ENCODE measurements around the gene SEMA7A.
A peak's percentile ranks its signal among the peaks of the same experiment; 100 is the strongest.

The SEMA7A gene

DNA sequence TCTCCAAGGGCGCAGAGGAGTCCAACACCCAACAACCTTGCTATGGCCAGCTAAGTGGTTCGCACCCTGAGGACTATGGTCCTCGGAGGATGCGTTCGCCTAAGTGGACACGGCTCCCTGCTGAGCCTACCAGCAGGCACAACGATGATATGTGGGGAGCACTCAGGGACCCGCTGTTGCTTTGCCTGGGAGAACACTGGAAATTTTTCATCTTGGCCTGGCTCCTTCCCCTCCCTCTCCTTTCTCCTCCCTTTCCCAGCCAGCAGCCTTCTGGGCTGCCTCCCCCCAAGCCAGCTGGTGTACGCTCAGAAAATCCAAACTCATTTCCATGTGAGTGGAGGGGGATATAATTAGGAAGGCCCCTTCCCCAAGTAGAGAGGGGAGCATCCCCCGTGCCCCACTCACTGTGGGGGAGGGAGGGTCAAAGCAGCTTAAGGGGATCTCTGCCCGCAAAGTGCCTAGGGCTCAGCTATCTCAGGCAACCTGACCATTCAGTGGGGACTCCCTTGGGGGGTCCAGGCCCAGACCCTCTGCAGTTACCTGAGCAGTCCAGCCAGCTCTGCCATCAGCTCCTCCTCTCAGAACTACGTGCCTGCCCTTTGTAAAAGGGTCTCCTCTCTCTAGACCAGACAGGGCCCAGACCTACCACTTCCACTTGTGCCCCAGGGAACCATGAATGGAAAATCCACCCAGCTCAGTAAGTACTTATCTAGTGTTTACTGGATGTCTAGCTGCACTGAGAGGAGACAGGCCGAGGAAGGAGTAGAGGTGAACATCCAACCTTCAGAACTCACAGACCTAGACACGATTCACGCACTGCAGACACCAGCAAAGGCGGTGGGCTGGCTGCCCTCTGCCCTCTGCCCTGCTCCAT, 742 bp upstream of the SEMA7A start:
- Histone ChIP-seq H3K4me2 (peak overlapping the region; percentile 85 to 99 (median 93)), H3K36me3 (no peaks in the 10 kb centered on the region), H3K27me3 (peaks cover 15 to 37% (median 31%) of the 10 kb centered on the region in 11 experiments), H3K9ac (peak overlapping the region; percentile 50 to 84 (median 71); a peak in 19 of 22 replicates), H3K4me3 (peak overlapping the region; percentile 12 to 90 (median 76); a peak in 17 of 20 replicates), H3K27ac (peak overlapping the region; percentile 40 to 80 (median 71); a peak in 21 of 22 replicates), H4K20me1 (peaks cover 0 to 38% (median 23%) of the 10 kb centered on the region in 11 experiments; a peak in 15 of 22 replicates), H3K9me3 (replicated peaks in 1 of 11) (no peaks in the 10 kb centered on the region), H3K4me1 (peaks cover 50 to 67% (median 61%) of the 10 kb centered on the region in 10 experiments)
- TF ChIP-seq Cebpa-rat (IDR thresholded peaks at IDR 0.05) = no peak

DNA sequence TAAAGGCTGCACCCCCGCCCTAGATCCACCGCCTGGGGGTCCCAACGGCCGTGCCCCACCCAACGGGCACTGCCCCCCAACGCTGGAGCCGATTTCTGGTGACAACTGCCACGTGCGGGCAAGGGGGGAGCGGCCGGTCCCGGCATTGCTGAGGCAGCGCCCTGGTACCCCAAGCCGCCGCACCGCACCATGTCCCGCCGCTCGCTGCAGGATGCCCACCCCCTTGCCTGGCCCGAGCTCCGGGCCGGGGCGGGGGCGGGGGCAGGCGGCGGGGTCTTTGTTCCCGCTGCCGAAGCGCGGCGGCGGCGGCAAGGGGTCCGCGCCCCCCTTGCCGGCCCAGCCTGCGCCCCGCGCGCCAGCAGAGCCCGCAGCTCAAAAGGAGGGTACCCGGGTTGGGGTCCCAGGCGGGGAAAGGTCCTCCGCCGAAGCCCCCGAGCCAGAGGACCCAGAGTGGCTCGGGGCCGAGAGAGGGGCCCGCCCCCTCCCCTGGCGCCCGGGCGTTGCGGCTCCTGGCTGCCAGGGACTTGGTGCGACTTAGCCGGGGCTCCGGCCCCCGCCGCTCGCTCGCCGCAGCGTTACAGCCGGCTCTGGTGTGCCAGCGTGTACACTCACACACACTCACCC, 678 bp downstream of the SEMA7A start:
- Histone ChIP-seq H3K27ac (peak overlapping the region; percentile 34 to 84 (median 74); a peak in 21 of 22 replicates), H3K27me3 (peaks cover 15 to 37% (median 31%) of the 10 kb centered on the region in 11 experiments), H3K36me3 (no peaks in the 10 kb centered on the region), H3K4me3 (peak overlapping the region; percentile 58 to 90 (median 78)), H3K4me2 (peak overlapping the region; percentile 85 to 99 (median 93)), H3K9me3 (replicated peaks in 1 of 11) (no peaks in the 10 kb centered on the region), H3K9ac (peak overlapping the region; percentile 69 to 85 (median 80)), H3K4me1 (peaks cover 64 to 77% (median 72%) of the 10 kb centered on the region in 10 experiments), H4K20me1 (peaks cover 0 to 52% (median 23%) of the 10 kb centered on the region in 11 experiments; a peak in 15 of 22 replicates)
- no peak for TF ChIP-seq Cebpa-rat (IDR thresholded peaks at IDR 0.05)

DNA sequence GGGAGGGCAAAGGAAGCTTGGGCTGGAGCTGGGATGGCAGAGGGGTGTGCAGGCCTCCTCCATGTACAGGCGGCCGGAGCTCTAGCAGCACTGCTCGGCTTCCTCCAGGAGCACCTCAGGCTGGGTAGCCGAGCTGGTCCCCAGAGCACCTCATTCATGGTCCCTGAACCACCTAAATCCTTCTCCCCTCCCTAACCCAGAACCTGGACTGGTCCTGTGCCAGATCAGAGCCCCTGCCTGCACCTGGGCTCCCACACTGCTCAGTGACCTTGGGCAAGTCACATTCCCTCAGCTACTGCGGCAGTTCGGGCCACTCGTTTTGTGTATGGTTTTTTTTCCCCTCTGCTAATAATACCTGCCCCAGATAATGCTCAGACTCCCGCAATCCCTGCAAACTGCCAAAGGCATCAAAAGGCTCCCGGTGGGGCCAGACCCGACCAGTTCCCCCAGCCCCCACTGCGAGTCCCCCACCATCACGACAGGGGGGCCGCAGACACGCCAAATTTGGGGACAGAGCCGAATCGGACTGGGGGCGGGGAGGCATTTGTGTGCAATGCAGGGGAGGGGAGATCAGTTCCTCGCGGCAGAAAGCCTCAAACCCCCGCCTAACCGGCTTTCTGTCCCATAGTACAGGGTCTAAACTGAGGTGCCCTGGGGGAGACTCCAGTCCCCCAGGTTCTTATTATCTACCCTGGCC, 1.3 kb downstream of the SEMA7A start:
- peaks cover 0 to 56% (median 23%) of the 10 kb centered on the region in 11 experiments; a peak in 15 of 22 replicates for H4K20me1 ChIP-seq
- H3K4me3 ChIP-seq = peak overlapping the region; percentile 58 to 90 (median 78)
- peak overlapping the region; percentile 85 to 99 (median 93) for H3K4me2 ChIP-seq
- H3K9me3 ChIP-seq (replicated peaks in 1 of 11) = no peaks in the 10 kb centered on the region
- peaks cover 15 to 37% (median 31%) of the 10 kb centered on the region in 11 experiments for H3K27me3 ChIP-seq
- H3K36me3 ChIP-seq = no peaks in the 10 kb centered on the region
- H3K27ac ChIP-seq = 0 out of 22 replicates have a peak overlapping the region, but pooled peaks of 1 of the 11 experiments have one; percentile 16
- H3K4me1 ChIP-seq = peaks cover 70 to 84% (median 78%) of the 10 kb centered on the region in 10 experiments
- no peak for TF ChIP-seq Cebpa-rat (IDR thresholded peaks at IDR 0.05)
- H3K9ac ChIP-seq = peak overlapping the region; percentile 69 to 85 (median 80); a peak in 20 of 22 replicates

DNA sequence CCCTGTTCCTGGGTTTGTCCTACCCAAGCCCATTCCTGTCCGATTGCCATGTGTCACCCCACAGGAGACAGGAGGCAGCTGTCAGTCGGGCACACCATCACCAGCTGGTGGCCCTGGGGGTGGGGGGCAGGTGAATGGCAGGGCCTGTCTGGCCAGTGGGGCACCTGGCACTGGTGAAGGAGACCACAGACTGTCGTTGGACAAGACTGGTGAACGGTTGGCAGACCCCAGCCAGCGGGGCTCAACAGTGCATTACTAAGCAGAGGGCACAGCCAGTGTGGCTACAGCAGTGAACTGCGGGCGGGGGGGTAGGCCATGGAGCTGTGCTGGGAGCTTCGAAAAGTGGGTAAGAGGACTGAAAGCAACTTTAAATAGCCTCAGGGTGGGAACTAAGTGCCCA, 2.1 kb downstream of the SEMA7A start:
- Histone ChIP-seq H3K4me1 (peaks cover 70 to 90% (median 81%) of the 10 kb centered on the region in 10 experiments), H3K9me3 (replicated peaks in 1 of 11) (no peaks in the 10 kb centered on the region), H3K9ac (peak overlapping the region in 6 of 11 experiments; percentile 77 to 84 (median 80); a peak in 6 of 22 replicates), H3K27ac (no peak overlapping the region), H4K20me1 (peaks cover 0 to 62% (median 23%) of the 10 kb centered on the region in 11 experiments; a peak in 15 of 22 replicates), H3K36me3 (no peaks in the 10 kb centered on the region), H3K4me3 (peak overlapping the region in 6 of 10 experiments; percentile 73 to 90 (median 83); a peak in 9 of 20 replicates), H3K4me2 (peak overlapping the region; percentile 85 to 99 (median 93)), H3K27me3 (peaks cover 15 to 37% (median 31%) of the 10 kb centered on the region in 11 experiments)
- TF ChIP-seq Cebpa-rat (IDR thresholded peaks at IDR 0.05) = no peak

DNA sequence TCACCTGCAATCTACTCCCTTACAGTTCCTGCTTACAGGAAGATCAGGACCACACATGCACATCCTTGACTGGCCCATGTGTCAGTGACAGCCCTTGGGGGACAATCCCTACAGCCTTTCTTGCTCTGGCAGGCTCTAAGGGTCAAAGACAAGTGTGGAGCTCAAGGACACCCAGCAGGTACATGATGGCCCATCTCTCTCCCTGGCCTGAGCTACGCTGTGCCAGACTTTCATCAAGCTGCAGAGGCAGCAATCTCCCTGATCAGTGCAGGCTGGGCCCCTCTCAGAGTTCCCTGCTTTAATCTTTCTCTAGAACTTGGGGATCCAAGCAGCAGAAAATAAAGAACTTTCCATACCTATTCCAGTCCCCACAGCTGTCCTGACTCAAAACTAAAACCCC, 2.6 kb downstream of the SEMA7A start:
- H3K27me3 ChIP-seq = peaks cover 15 to 37% (median 31%) of the 10 kb centered on the region in 11 experiments
- H3K36me3 ChIP-seq = no peaks in the 10 kb centered on the region
- H3K4me2 ChIP-seq = peak overlapping the region; percentile 85 to 99 (median 93)
- no peak overlapping the region for H3K27ac ChIP-seq
- H4K20me1 ChIP-seq = peaks cover 0 to 67% (median 23%) of the 10 kb centered on the region in 11 experiments; a peak in 15 of 22 replicates
- peaks cover 70 to 88% (median 81%) of the 10 kb centered on the region in 10 experiments for H3K4me1 ChIP-seq
- no peaks in the 10 kb centered on the region for H3K9me3 ChIP-seq (replicated peaks in 1 of 11)
- peak overlapping the region in 1 of 10 experiments; percentile 81; a peak in 1 of 20 replicates for H3K4me3 ChIP-seq
- no peak for TF ChIP-seq Cebpa-rat (IDR thresholded peaks at IDR 0.05)
- peak overlapping the region in 2 of 11 experiments; percentile 77 to 80; a peak in 2 of 22 replicates for H3K9ac ChIP-seq

DNA sequence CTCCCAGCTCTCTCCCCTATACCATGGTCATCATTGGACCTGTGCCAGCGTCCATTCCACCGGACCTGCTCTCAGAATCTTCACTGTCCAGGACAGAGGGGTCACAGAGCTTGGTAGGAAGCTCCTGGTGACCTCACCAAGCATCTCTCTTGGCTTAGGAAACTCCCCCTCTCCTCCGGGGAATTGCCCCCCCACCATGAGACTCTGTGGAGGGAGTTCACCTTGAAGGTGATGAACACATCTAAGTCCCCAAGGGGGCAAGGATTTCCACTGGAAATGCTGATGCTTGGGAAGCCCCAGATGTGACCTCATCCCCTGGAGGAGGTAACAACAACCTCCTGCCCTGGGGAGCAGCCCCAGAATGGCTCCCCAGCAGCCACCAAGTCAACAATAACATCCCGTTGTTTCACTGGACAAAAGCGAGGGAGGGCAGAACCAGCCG, 3.2 kb downstream of the SEMA7A start:
- H3K9ac ChIP-seq = no peak overlapping the region
- H3K4me2 ChIP-seq = peak overlapping the region; percentile 85 to 99 (median 93)

DNA sequence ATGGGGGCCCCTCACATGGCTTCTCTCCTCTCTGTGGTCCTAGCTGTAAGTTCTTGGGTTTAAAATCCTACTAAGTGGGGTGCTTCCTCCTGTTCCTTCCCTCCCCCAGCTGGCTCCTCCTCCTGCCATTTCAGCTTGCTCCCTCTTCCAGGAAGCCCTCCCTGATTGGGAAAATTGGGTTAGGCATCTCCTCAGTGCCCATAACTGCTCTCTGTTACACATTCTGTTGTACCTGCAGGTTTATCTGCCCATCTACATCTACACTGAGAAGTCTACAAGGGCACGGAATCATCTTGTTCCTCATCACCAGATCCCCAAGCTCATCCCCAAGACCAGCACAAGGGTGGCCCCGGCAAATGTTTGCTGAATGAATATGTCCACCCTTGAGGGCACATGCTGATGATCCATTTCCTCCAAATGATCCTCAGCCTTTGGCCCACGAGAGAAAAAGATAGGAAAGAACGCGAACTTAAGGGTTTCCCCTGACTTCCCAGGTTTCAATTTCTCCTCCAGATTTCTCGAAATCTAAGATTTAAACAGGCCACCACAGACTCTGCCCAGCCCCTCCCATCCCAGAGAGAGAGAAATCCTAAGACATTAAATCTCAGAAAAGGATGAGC, 3.9 kb downstream of the SEMA7A start:
- peak overlapping the region in 6 of 11 experiments; percentile 54 to 74 (median 64); a peak in 9 of 22 replicates for H3K9ac ChIP-seq
- peak overlapping the region; percentile 85 to 99 (median 93) for H3K4me2 ChIP-seq
- peaks cover 74 to 88% (median 82%) of the 10 kb centered on the region in 10 experiments for H3K4me1 ChIP-seq
- no peaks in the 10 kb centered on the region for H3K36me3 ChIP-seq
- peak overlapping the region; percentile 5 to 76 (median 65); a peak in 10 of 22 replicates for H3K27ac ChIP-seq
- no peak for TF ChIP-seq Cebpa-rat (IDR thresholded peaks at IDR 0.05)
- no peaks in the 10 kb centered on the region for H3K9me3 ChIP-seq (replicated peaks in 1 of 11)
- H3K4me3 ChIP-seq = peak overlapping the region in 3 of 10 experiments; percentile 26 to 49 (median 35); a peak in 5 of 20 replicates
- peaks cover 15 to 37% (median 31%) of the 10 kb centered on the region in 11 experiments for H3K27me3 ChIP-seq
- H4K20me1 ChIP-seq = peaks cover 0 to 67% (median 23%) of the 10 kb centered on the region in 11 experiments; a peak in 15 of 22 replicates

More for the DNA sequence above, 3.2 kb downstream of the SEMA7A start:
- H3K27me3 ChIP-seq = peaks cover 15 to 37% (median 31%) of the 10 kb centered on the region in 11 experiments
- no peaks in the 10 kb centered on the region for H3K36me3 ChIP-seq
- H3K27ac ChIP-seq = peak overlapping the region in 1 of 11 experiments; percentile 76; a peak in 1 of 22 replicates
- TF ChIP-seq Cebpa-rat (IDR thresholded peaks at IDR 0.05) = no peak
- no peak overlapping the region; a peak in 1 of 20 replicates for H3K4me3 ChIP-seq
- no peaks in the 10 kb centered on the region for H3K9me3 ChIP-seq (replicated peaks in 1 of 11)
- H3K4me1 ChIP-seq = peaks cover 73 to 89% (median 82%) of the 10 kb centered on the region in 10 experiments
- H4K20me1 ChIP-seq = peaks cover 0 to 67% (median 23%) of the 10 kb centered on the region in 11 experiments; a peak in 15 of 22 replicates

Data from BLaER1 treated with 17β-estradiol and CSF1 and Interleukin-3, amounts not matched to agents 10 nM and 100 nM (cell line).